Mucosa of rectum (tissue), 2 donors: ENCODE data around the gene RAET1E.
A peak's percentile ranks its signal among the peaks of the same experiment; 100 is the strongest.
"Not testable (repeated sequence)": the region's sequence is repeated elsewhere in the genome, so short reads cannot be mapped to it uniquely, and the experiment has no call there.

Source experiments
- H3K27ac ChIP-seq, 2 donors: one replicate each; pipeline ENCODE4 v1.7.0; 2013; ENCODE audit warnings: inconsistent platforms in 2 of 2, low read depth in 2 of 2, low read length in 2 of 2
- H3K27me3 ChIP-seq, 2 donors: one replicate each; pipeline ENCODE4 v1.7.0; 2013; ENCODE audit warnings: low read length in 2 of 2; ENCODE audit not compliant: control insufficient read depth in 2 of 2, insufficient read depth in 2 of 2
- H3K36me3 ChIP-seq, 2 donors: one replicate each; pipeline ENCODE4 v1.7.0; 2013; ENCODE audit warnings: low read length in 2 of 2; ENCODE audit not compliant: control insufficient read depth in 2 of 2, insufficient read depth in 2 of 2
- H3K4me1 ChIP-seq, 2 donors: one replicate each; pipeline ENCODE4 v1.7.0; 2013; ENCODE audit warnings: low read length in 2 of 2, mild to moderate bottlenecking in 1 of 2; ENCODE audit not compliant: control insufficient read depth in 2 of 2, insufficient read depth in 2 of 2
- H3K4me3 ChIP-seq, 2 donors: one replicate each; pipeline ENCODE4 v1.7.0; 2013; ENCODE audit warnings: low read length in 2 of 2
- H3K9ac ChIP-seq, 2 donors: one replicate each; pipeline ENCODE4 v1.7.0; 2013; ENCODE audit warnings: low read length in 2 of 2, low read depth in 1 of 2, mild to moderate bottlenecking in 1 of 2
- H3K9me3 ChIP-seq, 2 donors: one replicate each; pipeline ENCODE4 v1.7.0; 2013; ENCODE audit warnings: low read length in 2 of 2; ENCODE audit not compliant: control insufficient read depth in 2 of 2
- donor health status: healthy.
- donor health status: Normal muscosa, but diverticular disease.

Gene RAET1E

GRCh38 chr6:149939356-149939648 lies 41.4 kb upstream of the RAET1E start:
- H3K4me1 ChIP-seq, result peaks cover 14 to 22% of the 10 kb centered on the region in 2 donors
- H3K4me3 ChIP-seq, result no peak overlapping the region
- H3K9me3 ChIP-seq, result no peaks in the 10 kb centered on the region
- peaks cover 71 to 74% of the 10 kb centered on the region in 2 donors for H3K27me3 ChIP-seq
- no peak overlapping the region for H3K27ac ChIP-seq
- H3K36me3 ChIP-seq, result no peaks in the 10 kb centered on the region
- H3K9ac ChIP-seq, result no peak overlapping the region

GRCh38 chr6:149938571-149939355 lies 40.9 kb upstream of the RAET1E start:
- Histone ChIP-seq H3K4me3 (peak overlapping the region; percentile 59 to 63), H3K27ac (no peak overlapping the region), H3K4me1 (peaks cover 14 to 22% of the 10 kb centered on the region in 2 donors), H3K9ac (peak overlapping the region in 1 of 2 donors; percentile 15), H3K9me3 (no peaks in the 10 kb centered on the region), H3K27me3 (peaks cover 72 to 77% of the 10 kb centered on the region in 2 donors), H3K36me3 (no peaks in the 10 kb centered on the region)

GRCh38 chr6:149938013-149938570 lies 40.2 kb upstream of the RAET1E start:
- not testable (repeated sequence) for H3K9ac ChIP-seq, H3K36me3 ChIP-seq, H3K9me3 ChIP-seq, H3K27ac ChIP-seq
- Histone ChIP-seq H3K4me1 (peaks cover 14 to 22% of the 10 kb centered on the region in 2 donors), H3K27me3 (peaks cover 73 to 84% of the 10 kb centered on the region in 2 donors), H3K4me3 (peak overlapping the region; percentile 59 to 63)

- Histone ChIP-seq H3K27ac (no peak overlapping the region), H3K9ac (no peak overlapping the region), H3K36me3 (no peaks in the 10 kb centered on the region), H3K27me3 (peaks cover 72 to 78% of the 10 kb centered on the region in 2 donors), H3K4me3 (no peak overlapping the region), H3K4me1 (peaks cover 14 to 16% of the 10 kb centered on the region in 2 donors), H3K9me3 (no peaks in the 10 kb centered on the region)
Measured at GRCh38 chr6:149936743-149937142, 38.8 kb upstream of the RAET1E start.

GRCh38 chr6:149935668-149936067 lies 37.8 kb upstream of the RAET1E start:
- Histone ChIP-seq H3K9me3 (no peaks in the 10 kb centered on the region), H3K27ac (no peak overlapping the region), H3K4me3 (no peak overlapping the region), H3K4me1 (peaks cover 11 to 12% of the 10 kb centered on the region in 2 donors), H3K36me3 (no peaks in the 10 kb centered on the region), H3K9ac (no peak overlapping the region), H3K27me3 (peaks cover 72 to 81% of the 10 kb centered on the region in 2 donors)

- Histone ChIP-seq H3K4me3 (no peak overlapping the region), H3K27me3 (peaks cover 67 to 79% of the 10 kb centered on the region in 2 donors), H3K36me3 (no peaks in the 10 kb centered on the region), H3K9me3 (no peaks in the 10 kb centered on the region), H3K27ac (no peak overlapping the region), H3K9ac (no peak overlapping the region), H3K4me1 (peaks cover 11 to 12% of the 10 kb centered on the region in 2 donors)
Measured at GRCh38 chr6:149935246-149935645, 37.3 kb upstream of the RAET1E start.

GRCh38 chr6:149934249-149935156 lies 36.6 kb upstream of the RAET1E start:
- no peak overlapping the region for H3K4me3 ChIP-seq
- H3K9me3 ChIP-seq, result no peaks in the 10 kb centered on the region
- no peaks in the 10 kb centered on the region for H3K36me3 ChIP-seq
- H3K9ac ChIP-seq, result no peak overlapping the region
- peaks cover 67 to 76% of the 10 kb centered on the region in 2 donors for H3K27me3 ChIP-seq
- peaks cover 11 to 12% of the 10 kb centered on the region in 2 donors for H3K4me1 ChIP-seq
- no peak overlapping the region for H3K27ac ChIP-seq

- H3K4me1 ChIP-seq, result peaks cover 3 to 5% of the 10 kb centered on the region in 2 donors
- no peaks in the 10 kb centered on the region for H3K9me3 ChIP-seq
- peaks cover 63 to 73% of the 10 kb centered on the region in 2 donors for H3K27me3 ChIP-seq
- no peak overlapping the region for H3K9ac ChIP-seq
- H3K27ac ChIP-seq, result no peak overlapping the region
- H3K36me3 ChIP-seq, result no peaks in the 10 kb centered on the region
- no peak overlapping the region for H3K4me3 ChIP-seq
Measured at GRCh38 chr6:149933461-149933860, 35.5 kb upstream of the RAET1E start.

GRCh38 chr6:149933036-149933435 lies 35.1 kb upstream of the RAET1E start:
- H3K27me3 ChIP-seq, result peaks cover 60 to 68% of the 10 kb centered on the region in 2 donors
- H3K9ac ChIP-seq, result no peak overlapping the region
- H3K27ac ChIP-seq, result no peak overlapping the region
- H3K36me3 ChIP-seq, result no peaks in the 10 kb centered on the region
- H3K9me3 ChIP-seq, result no peaks in the 10 kb centered on the region
- no peak overlapping the region for H3K4me3 ChIP-seq
- peaks cover 0 to under 1% of the 10 kb centered on the region in 2 donors for H3K4me1 ChIP-seq

GRCh38 chr6:149931501-149931900 lies 33.6 kb upstream of the RAET1E start:
- H3K27me3 ChIP-seq, result peaks cover 47 to 57% of the 10 kb centered on the region in 2 donors
- no peak overlapping the region for H3K4me3 ChIP-seq
- H3K27ac ChIP-seq, result no peak overlapping the region
- no peaks in the 10 kb centered on the region for H3K4me1 ChIP-seq
- no peaks in the 10 kb centered on the region for H3K9me3 ChIP-seq
- H3K9ac ChIP-seq, result no peak overlapping the region
- H3K36me3 ChIP-seq, result no peaks in the 10 kb centered on the region
